Duodenal mucosa (tissue), 2 donors: ENCODE measurements around the gene KLF2.

Experiments used
- H3K27ac ChIP-seq: one replicate; pipeline ENCODE4 v1.7.0; 2013; ENCODE audit warnings: low read depth, low read length
- H3K27me3 ChIP-seq, 2 donors: one replicate each; pipeline ENCODE4 v1.7.0; 2013; ENCODE audit warnings: low read length in 2 of 2, control low read depth in 1 of 2; ENCODE audit not compliant: insufficient read depth in 2 of 2, control insufficient read depth in 1 of 2
- H3K36me3 ChIP-seq, 2 donors: one replicate each; pipeline ENCODE4 v1.7.0; 2013; ENCODE audit warnings: low read length in 2 of 2, control low read depth in 1 of 2; ENCODE audit not compliant: insufficient read depth in 2 of 2, control insufficient read depth in 1 of 2
- H3K4me1 ChIP-seq, 2 donors: one replicate each; pipeline ENCODE4 v1.7.0; 2013; ENCODE audit warnings: low read length in 2 of 2, control low read depth in 1 of 2; ENCODE audit not compliant: insufficient read depth in 2 of 2, control insufficient read depth in 1 of 2
- H3K4me3 ChIP-seq, 2 donors: one replicate each; pipeline ENCODE4 v1.7.0; 2013; ENCODE audit warnings: low read length in 2 of 2, low read depth in 1 of 2
- H3K9ac ChIP-seq, 2 donors: one replicate each; pipeline ENCODE4 v1.7.0; 2013; ENCODE audit warnings: low read length in 2 of 2, low read depth in 1 of 2
- H3K9me3 ChIP-seq, 2 donors: one replicate each; pipeline ENCODE4 v1.7.0; 2013; ENCODE audit warnings: low read length in 2 of 2, control low read depth in 1 of 2; ENCODE audit not compliant: control insufficient read depth in 1 of 2

KLF2 gene

GRCh38 chr19:16335226-16335625 is 10.6 kb downstream of the KLF2 start:
- H3K4me3 ChIP-seq = no peak overlapping the region
- H3K4me1 ChIP-seq = peaks cover 13 to 16% of the 10 kb centered on the region in 2 donors
- peaks cover 0 to 3% of the 10 kb centered on the region in 2 donors for H3K27me3 ChIP-seq
- H3K9ac ChIP-seq = no peak overlapping the region
- H3K36me3 ChIP-seq = no peaks in the 10 kb centered on the region
- H3K27ac ChIP-seq = no peak overlapping the region
- no peaks in the 10 kb centered on the region for H3K9me3 ChIP-seq

- Histone ChIP-seq H3K36me3 (no peaks in the 10 kb centered on the region), H3K4me3 (no peak overlapping the region), H3K9ac (no peak overlapping the region), H3K9me3 (no peaks in the 10 kb centered on the region), H3K27me3 (peaks cover 0 to 3% of the 10 kb centered on the region in 2 donors), H3K4me1 (peaks cover 13 to 16% of the 10 kb centered on the region in 2 donors), H3K27ac (no peak overlapping the region)
Observed at GRCh38 chr19:16336571-16336970, 11.9 kb downstream of the KLF2 start.

GRCh38 chr19:16337809-16338469 is 13.3 kb downstream of the KLF2 start:
- Histone ChIP-seq H3K36me3 (no peaks in the 10 kb centered on the region), H3K9ac (no peak overlapping the region), H3K27me3 (peaks cover 0 to 3% of the 10 kb centered on the region in 2 donors), H3K4me1 (peaks cover 13 to 16% of the 10 kb centered on the region in 2 donors), H3K27ac (no peak overlapping the region), H3K9me3 (no peaks in the 10 kb centered on the region), H3K4me3 (no peak overlapping the region)

GRCh38 chr19:16338470-16339360 is 14.1 kb downstream of the KLF2 start:
- Histone ChIP-seq H3K27ac (no peak overlapping the region), H3K4me1 (peaks cover 13 to 16% of the 10 kb centered on the region in 2 donors), H3K4me3 (no peak overlapping the region), H3K9me3 (no peaks in the 10 kb centered on the region), H3K9ac (no peak overlapping the region), H3K36me3 (no peaks in the 10 kb centered on the region), H3K27me3 (peaks cover 0 to 3% of the 10 kb centered on the region in 2 donors)

- Histone ChIP-seq H3K27me3 (peaks cover 0 to 3% of the 10 kb centered on the region in 2 donors), H3K9me3 (no peaks in the 10 kb centered on the region), H3K4me3 (no peak overlapping the region), H3K4me1 (peaks cover 13 to 16% of the 10 kb centered on the region in 2 donors), H3K9ac (no peak overlapping the region), H3K27ac (no peak overlapping the region), H3K36me3 (no peaks in the 10 kb centered on the region)
Observed at GRCh38 chr19:16339361-16339725, 14.7 kb downstream of the KLF2 start.

GRCh38 chr19:16340092-16340491 is 15.5 kb downstream of the KLF2 start:
- no peaks in the 10 kb centered on the region for H3K36me3 ChIP-seq
- H3K9me3 ChIP-seq = no peaks in the 10 kb centered on the region
- H3K27me3 ChIP-seq = peaks cover 0 to 3% of the 10 kb centered on the region in 2 donors
- H3K27ac ChIP-seq = no peak overlapping the region
- peaks cover 13 to 16% of the 10 kb centered on the region in 2 donors for H3K4me1 ChIP-seq
- no peak overlapping the region for H3K9ac ChIP-seq
- H3K4me3 ChIP-seq = no peak overlapping the region

GRCh38 chr19:16340654-16341053 is 16.0 kb downstream of the KLF2 start:
- H3K27me3 ChIP-seq = peaks cover 0 to 3% of the 10 kb centered on the region in 2 donors
- H3K4me1 ChIP-seq = peaks cover 13 to 16% of the 10 kb centered on the region in 2 donors
- H3K36me3 ChIP-seq = no peaks in the 10 kb centered on the region
- H3K4me3 ChIP-seq = no peak overlapping the region
- H3K27ac ChIP-seq = no peak overlapping the region
- no peak overlapping the region for H3K9ac ChIP-seq
- no peaks in the 10 kb centered on the region for H3K9me3 ChIP-seq

- Histone ChIP-seq H3K4me1 (peaks cover 13 to 16% of the 10 kb centered on the region in 2 donors), H3K27ac (peak overlapping the region; percentile 36), H3K9ac (peak overlapping the region in 1 of 2 donors; percentile 17), H3K9me3 (no peaks in the 10 kb centered on the region), H3K27me3 (peaks cover 0 to 3% of the 10 kb centered on the region in 2 donors), H3K4me3 (no peak overlapping the region), H3K36me3 (no peaks in the 10 kb centered on the region)
Observed at GRCh38 chr19:16342002-16342715, 17.5 kb downstream of the KLF2 start.

GRCh38 chr19:16343156-16343555 is 18.5 kb downstream of the KLF2 start:
- Histone ChIP-seq H3K36me3 (no peaks in the 10 kb centered on the region), H3K4me3 (no peak overlapping the region), H3K9me3 (no peaks in the 10 kb centered on the region), H3K27ac (no peak overlapping the region), H3K9ac (no peak overlapping the region), H3K27me3 (peaks cover 0 to 2% of the 10 kb centered on the region in 2 donors), H3K4me1 (peaks cover 10 to 12% of the 10 kb centered on the region in 2 donors)

- H3K9me3 ChIP-seq = no peaks in the 10 kb centered on the region
- H3K27ac ChIP-seq = no peak overlapping the region
- no peaks in the 10 kb centered on the region for H3K27me3 ChIP-seq
- no peaks in the 10 kb centered on the region for H3K4me1 ChIP-seq
- H3K4me3 ChIP-seq = no peak overlapping the region
- no peaks in the 10 kb centered on the region for H3K36me3 ChIP-seq
- no peak overlapping the region for H3K9ac ChIP-seq
Observed at GRCh38 chr19:16345457-16345856, 20.8 kb downstream of the KLF2 start.
